Skin epidermis (tissue), 12 donors: ENCODE results near the gene PAFAH2.
"Not testable (repeated sequence)": the region's sequence is repeated elsewhere in the genome, so short reads cannot be mapped to it uniquely, and the experiment has no call there.

Experiments
- H3K27ac ChIP-seq, 21 experiments: fragments of 200-600 bp; sonication (generic) in 11 of 21; one replicate each; pipeline ENCODE4 v1.5.0; 2020; ENCODE audit warnings: mild to moderate bottlenecking in 3 of 21, inconsistent platforms in 2 of 21, moderate library complexity in 2 of 21
- H3K4me3 ChIP-seq, 7 experiments: fragments of 200-600 bp; sonication (generic) in 2 of 7; one replicate each; pipeline ENCODE4 v1.5.0; 2020; ENCODE audit warnings: inconsistent platforms in 2 of 7, mild to moderate bottlenecking in 2 of 7, moderate library complexity in 1 of 7

Gene PAFAH2

GRCh38 chr1:25948641-25949040 is 49.2 kb downstream of the PAFAH2 start:
- Histone ChIP-seq H3K27ac (no peak overlapping the region), H3K4me3 (no peak overlapping the region)

GRCh38 chr1:25947027-25947426 is 50.8 kb downstream of the PAFAH2 start:
- no peak overlapping the region for H3K27ac ChIP-seq

GRCh38 chr1:25945761-25946160 is 52.1 kb downstream of the PAFAH2 start:
- H3K27ac ChIP-seq, result no peak overlapping the region
- no peak overlapping the region for H3K4me3 ChIP-seq

More at GRCh38 chr1:25947027-25947426, 50.8 kb downstream of the PAFAH2 start:
- H3K4me3 ChIP-seq, result no peak overlapping the region

GRCh38 chr1:25944986-25945385 is 52.9 kb downstream of the PAFAH2 start:
- no peak overlapping the region for H3K4me3 ChIP-seq
- H3K27ac ChIP-seq, result no peak overlapping the region

DNA sequence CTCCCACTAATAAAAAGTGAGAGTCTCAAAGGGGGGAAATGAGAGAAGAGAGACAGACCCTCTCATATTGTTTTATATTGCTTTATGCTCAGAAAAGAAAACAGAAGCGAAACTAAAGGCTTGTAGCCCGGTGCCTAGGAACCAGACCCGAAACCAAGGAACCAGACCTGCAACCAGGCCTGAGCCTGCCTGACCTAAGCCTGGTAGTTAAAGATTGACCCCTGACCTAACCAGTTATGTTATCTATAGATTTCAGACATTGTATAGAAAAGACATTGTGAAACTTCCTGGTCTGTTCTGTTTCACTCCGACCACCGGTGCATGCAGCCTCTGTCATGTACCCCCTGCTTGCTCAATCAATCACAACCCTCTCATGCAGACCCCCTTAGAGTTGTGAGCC is 54.4 kb downstream of the PAFAH2 start:
- not testable (repeated sequence) for H3K27ac ChIP-seq, H3K4me3 ChIP-seq

- Histone ChIP-seq H3K4me3 (no peak overlapping the region), H3K27ac (no peak overlapping the region)
Observed at GRCh38 chr1:25936947-25937346, 60.9 kb downstream of the PAFAH2 start.

DNA sequence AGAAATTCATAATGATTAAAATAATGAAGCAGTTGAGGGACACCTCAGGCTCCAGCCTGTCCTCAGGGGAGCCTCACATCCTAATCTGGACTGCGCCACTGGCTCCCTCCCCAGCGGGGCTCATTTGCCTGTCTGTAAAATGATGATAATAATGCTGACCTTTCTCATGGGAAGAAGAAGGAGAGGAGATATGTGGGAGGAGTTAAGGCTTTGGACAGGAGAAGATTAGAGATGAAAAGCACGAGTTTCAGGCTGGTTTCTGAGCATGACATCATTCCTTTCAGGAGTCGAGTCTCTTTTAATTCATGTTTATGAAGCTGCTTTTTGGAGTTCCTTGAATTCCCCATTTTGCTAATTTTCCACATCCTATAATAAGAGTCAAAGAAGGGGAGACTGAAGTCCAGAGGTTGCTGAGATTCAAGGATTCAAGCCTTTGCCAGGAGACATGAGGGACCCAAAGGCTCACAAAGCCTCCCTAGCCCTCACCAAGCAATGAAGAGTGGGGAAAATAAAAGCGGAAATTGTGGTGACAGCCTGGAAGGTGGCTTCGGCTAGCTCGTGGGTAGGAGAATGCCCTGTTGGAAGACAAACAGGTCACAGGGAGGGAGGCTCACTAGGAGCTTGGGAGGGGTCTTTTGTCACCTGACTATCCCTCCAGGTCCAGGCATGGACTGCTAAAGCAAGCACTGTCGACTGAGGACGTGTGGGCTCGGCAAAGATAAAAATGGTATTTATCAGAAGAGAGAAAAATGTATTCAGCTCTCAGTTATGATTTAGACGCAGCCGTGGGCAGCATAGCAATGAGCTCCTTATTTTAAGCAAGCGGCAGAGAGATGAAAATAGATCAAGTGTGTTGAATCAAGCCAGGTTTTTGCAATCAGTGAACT is 64.1 kb downstream of the PAFAH2 start:
- H3K4me3 ChIP-seq, result no peak overlapping the region
- no peak overlapping the region for H3K27ac ChIP-seq

- H3K27ac ChIP-seq, H3K4me3 ChIP-seq: not testable (repeated sequence)
Observed at GRCh38 chr1:25932811-25933400, 65.0 kb downstream of the PAFAH2 start.

DNA sequence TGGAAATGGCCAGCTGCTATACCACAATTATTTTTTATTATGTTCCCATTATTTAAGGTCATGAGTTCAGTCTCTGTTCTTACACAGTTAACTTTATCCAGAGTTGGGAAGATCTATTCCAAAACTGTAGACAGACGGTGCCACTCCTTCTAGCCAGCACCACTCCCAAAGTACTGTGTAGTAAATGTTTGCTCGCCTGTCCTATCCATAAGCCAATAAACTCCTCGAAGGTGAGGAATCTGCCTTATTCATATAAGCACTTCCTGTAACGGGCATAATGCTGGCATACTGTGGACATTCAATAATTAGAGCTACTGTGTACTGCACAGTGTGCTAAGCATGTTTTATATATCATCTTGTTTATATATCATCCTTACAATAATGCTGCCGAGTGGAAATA is 65.5 kb downstream of the PAFAH2 start:
- no peak overlapping the region for H3K27ac ChIP-seq
- H3K4me3 ChIP-seq, result no peak overlapping the region

GRCh38 chr1:25929016-25929415 is 68.8 kb downstream of the PAFAH2 start:
- H3K27ac ChIP-seq, result no peak overlapping the region

GRCh38 chr1:25927521-25928265 is 70.2 kb downstream of the PAFAH2 start:
- no peak overlapping the region for H3K27ac ChIP-seq
- H3K4me3 ChIP-seq, result no peak overlapping the region

More at GRCh38 chr1:25929016-25929415, 68.8 kb downstream of the PAFAH2 start:
- H3K4me3 ChIP-seq, result no peak overlapping the region

DNA sequence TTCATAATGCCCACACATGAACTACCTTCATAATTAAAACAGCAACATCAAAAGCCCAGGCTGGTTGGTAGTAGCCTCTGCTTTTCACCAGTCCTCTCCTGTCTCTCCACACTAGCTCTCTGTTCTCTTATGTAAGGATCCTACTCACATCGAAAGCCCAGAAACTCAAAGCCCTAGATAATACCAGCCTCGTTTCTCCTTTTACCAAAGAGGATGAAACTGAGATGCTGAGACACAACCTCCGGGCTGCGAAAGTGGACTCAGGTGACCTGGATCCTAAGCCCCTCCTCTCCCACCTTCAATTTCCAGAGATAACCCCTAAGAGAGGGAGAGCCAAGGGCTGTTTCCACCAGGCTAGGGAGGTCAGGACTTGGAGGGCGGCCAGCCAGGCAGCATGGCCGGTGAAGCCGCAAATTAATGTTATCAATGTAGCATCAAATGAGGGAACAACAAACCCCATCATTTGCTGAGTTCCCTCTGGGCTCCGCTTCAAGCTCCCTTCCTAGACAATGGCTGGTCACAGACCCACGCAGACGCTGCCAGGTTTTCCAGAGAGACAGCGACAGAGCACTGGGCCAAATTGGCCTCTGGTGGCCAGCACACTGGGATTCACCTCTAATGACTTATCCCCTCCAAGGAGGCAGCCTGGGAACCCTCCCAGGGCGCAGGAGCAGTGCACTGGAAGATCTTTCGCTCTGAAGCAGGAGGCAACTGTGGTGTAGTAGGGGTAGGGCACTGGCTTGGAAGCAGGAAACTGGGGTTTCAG is 70.9 kb downstream of the PAFAH2 start:
- Histone ChIP-seq H3K4me3 (no peak overlapping the region), H3K27ac (no peak overlapping the region)

DNA sequence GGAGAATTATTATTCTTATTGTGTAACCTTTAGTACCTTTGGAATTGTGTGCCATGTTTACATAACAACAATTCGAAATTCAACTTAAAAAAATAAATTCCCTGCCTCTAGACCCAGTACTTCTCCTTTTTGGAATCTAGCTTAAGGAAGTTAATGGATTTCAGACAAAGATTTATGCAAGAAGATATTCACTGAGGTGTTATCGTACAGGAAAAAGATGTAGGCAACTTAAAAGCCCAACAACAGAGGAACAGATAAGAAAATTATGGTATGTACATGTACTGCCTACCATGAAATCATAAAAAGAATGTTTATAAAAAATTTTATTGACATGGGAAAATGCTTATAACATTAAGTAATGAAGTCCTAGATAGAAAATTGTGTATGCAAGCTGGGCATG is 73.4 kb downstream of the PAFAH2 start:
- no peak overlapping the region for H3K4me3 ChIP-seq
- no peak overlapping the region for H3K27ac ChIP-seq

DNA sequence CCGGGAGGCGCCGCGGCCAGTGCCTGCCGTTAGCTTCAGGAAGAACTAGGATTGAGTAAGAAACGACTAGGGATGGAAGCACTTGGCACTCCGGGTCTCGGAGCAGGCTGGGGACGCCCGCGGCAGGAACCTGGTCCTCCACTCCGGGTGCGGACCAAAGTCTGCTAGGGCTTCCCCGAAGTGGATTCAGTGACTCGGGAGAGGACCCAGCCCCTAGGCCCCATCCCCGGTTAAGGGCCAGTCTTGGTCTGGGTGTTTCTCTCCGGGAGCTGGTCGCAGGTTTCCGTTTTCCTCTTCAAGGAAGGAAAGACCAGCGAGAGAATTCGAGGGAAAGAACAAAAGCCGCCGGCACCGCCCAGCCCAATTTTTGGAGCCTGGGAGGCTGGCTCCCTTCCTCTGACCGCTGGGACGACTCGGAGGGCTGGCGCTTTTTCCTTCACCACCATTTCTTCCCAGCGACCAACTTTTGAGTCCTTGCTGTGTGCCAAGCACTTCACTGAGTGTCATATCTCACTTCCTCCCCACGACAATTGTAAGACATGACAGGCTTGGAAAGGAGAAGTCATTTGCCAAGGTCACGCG is 74.8 kb downstream of the PAFAH2 start:
- H3K4me3 ChIP-seq, result peak overlapping the region; percentile 42 to 54 (median 46)
- H3K27ac ChIP-seq, result peak overlapping the region; percentile 20 to 84 (median 73)

DNA sequence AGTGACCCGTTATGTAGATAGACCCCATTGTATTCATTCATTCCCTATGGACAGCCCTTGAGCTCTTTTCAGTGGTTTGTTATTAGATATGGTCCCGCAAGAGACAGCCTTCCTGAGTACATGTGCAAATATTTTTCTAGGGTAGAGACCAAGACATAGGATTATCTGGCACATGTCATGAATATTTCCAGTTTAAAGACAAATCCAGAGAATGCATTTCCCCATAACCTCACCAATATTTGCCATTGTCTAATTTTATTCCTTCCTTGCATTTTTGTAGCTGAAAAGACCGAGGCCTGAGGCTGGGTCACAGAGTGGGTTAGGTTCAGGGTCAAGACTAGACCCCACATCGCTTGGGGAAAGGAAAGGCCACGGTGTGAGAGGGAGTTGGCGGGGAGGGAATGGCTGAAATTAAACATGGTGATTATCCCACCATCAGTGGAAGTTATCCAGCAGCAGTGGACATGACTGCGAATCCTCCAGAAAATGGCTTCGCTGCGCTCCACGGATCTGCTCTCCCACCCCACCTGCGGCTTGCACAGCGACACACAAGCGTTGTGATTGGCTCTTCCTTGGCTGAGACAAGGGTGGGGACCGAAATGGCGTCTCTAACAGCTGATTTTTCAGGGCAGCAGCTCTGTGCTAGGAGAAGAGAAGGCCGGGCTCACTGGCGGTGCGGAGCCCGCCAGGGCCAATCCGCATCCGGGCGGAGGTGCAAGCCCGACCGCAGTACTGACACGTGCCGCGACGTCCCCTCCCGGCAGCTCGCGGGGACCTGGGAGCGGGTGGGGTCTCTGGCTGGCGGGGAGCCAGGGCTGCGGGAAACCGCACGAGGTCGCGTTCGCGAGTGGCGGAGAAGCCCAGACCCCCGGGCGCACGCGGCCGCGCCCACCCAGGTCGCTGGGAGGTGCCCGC is 75.5 kb downstream of the PAFAH2 start:
- H3K4me3 ChIP-seq, result peak overlapping the region; percentile 42 to 54 (median 46)
- peak overlapping the region; percentile 20 to 84 (median 73) for H3K27ac ChIP-seq

DNA sequence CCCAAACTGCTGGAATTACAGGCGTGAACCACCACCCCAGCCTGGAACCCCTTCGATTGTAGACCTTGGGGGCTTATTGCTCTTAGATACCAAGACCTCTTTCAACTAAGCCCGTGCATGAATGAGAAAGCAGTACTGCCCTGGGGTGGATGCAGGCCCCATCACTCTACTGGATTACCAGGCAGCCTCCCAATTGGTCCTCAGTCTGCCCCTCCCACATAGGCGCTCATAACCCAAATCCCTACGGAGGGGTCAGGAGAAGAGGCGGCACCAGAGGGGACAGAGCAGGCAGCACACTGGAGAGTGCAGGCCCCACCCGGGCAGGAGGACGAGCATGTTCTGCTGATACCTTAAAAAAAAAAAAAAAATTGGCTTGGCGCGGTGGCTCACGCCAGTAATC is 79.2 kb downstream of the PAFAH2 start:
- H3K27ac ChIP-seq, result no peak overlapping the region
- no peak overlapping the region for H3K4me3 ChIP-seq

DNA sequence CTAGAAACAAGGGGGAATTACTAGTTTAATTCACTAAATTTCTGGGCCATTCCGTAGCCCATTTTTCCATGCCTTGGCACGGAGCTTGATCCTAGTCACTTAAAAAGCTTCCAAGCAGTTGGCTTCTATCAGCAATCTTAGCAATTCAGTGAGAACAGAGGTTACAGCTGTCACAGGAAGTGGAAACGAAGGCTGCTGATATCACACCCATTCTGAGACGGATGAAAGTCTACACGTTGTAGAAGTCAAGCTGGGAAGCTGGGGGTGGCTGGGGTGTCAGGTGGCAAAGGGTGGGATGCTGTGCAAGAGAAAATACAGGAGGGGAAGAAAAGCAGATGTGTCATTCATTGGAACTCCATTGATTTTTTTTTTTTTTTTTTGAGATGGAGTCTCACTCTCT is 79.9 kb downstream of the PAFAH2 start:
- Histone ChIP-seq H3K27ac (no peak overlapping the region), H3K4me3 (no peak overlapping the region)

DNA sequence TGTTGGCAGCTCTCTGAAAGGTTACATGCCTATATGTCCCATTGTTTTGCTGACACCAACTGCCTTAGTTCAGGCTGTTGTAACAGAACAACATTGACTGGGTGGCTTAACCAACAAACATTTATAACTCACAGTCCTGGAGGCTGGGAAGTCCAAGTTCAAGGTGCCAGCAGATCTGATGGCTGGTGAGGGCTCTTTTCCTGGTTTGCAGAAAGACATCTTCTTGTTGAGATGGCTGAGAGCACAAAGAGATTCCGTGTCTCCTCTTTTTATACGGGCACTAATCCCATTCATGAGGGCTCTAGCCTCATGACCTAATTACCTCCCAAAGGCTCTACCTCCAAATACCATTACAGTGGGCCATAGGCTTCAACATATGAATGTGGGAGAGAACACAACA is 81.4 kb downstream of the PAFAH2 start:
- Histone ChIP-seq H3K4me3 (no peak overlapping the region), H3K27ac (no peak overlapping the region)
